ENCODE measurements around the gene SCARB2. TPM values are rescaled to one million over a fixed set of nuclear protein-coding genes. Genes with fewer than 3 reads are reported as not detected.

The SCARB2 gene
- total and polyA plus RNA-seq, 2 of the 4 experiments (the other 2 are of a cell fraction) = 69.2 to 102 TPM

- peak; percentile 64; the same call in 1 of the 2 replicates for TF ChIP-seq MAZ (IDR thresholded peaks at IDR 0.05; ENCODE audit: borderline replicate concordance, low read depth, low read length)
- no peak for TF ChIP-seq FOS (IDR thresholded peaks at IDR 0.05; ENCODE audit: low read depth, low read length)
- TF ChIP-seq RCOR1 (IDR thresholded peaks at IDR 0.05; ENCODE audit: insufficient replicate concordance, low read length) = peak; percentile 62
Observed at GRCh38 chr4:76208005-76208765, 5.4 kb downstream of the SCARB2 start (continued).

DNA sequence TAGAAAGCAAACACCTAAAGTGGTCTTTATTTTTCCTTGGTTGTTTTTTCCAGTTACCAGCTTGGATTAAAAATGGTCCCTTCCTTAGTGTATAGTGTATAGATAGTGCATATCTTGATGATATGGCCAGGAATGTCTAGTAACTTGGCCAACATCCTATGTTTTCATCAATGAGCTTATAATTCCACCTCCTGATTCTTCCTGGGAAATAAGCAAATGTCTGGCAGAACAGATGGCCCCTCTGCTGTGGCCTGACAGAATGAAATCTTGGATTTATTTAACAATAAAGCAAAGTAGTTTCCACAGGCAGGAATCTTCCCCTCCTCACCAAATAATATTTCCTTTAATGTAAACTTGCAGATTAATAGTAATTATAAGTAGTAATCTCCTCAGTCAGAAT is 6.1 kb downstream of the SCARB2 start:
- ChIA-PET CTCF (no interaction called here), POLR2A (ENCODE audit: unreplicated experiment) (no interaction called here)
- Histone ChIP-seq H4K91ac (ENCODE audit: insufficient read depth, low read depth, low read length) (no peak overlapping the region), H2AK5ac (ENCODE audit: low read depth, low read length) (no peak overlapping the region), H4K20me1 (ENCODE audit: insufficient read depth, low read length) (peaks cover 24% of the 10 kb centered on the region; the same call in 1 of the 2 replicates), H3K27ac (ENCODE audit: insufficient read depth, low read length) (no peak overlapping the region), H4K5ac (ENCODE audit: low read depth, low read length) (no peak overlapping the region), H3K4me2 (ENCODE audit: low read depth, low read length) (peak overlapping the region; percentile 27; the same call in 1 of the 2 replicates), H2BK5ac (ENCODE audit: low read depth, low read length, poor library complexity, severe bottlenecking) (peak overlapping the region; percentile 5), H2BK20ac (ENCODE audit: low read depth, low read length) (no peak overlapping the region), H3K79me1 (ENCODE audit: low read depth in 1 of 2, low read length in 2 of 2) (peaks cover 18 to 72% of the 10 kb centered on the region in 2 experiments), H2BK15ac (ENCODE audit: low read depth, low read length) (no peak overlapping the region), H3K4ac (ENCODE audit: low read depth, low read length) (no peak overlapping the region), H3K9me3 (ENCODE audit: control insufficient read depth, insufficient read depth, low read length) (no peaks in the 10 kb centered on the region), H2BK120ac (ENCODE audit: low read depth, low read length) (no peak overlapping the region), H3K23ac (ENCODE audit: low read depth, low read length) (no peak overlapping the region), H4K8ac (ENCODE audit: low read depth in 2 of 2, low read length in 2 of 2) (no peak overlapping the region), H3K9ac (ENCODE audit: low read depth, low read length) (no peak overlapping the region), H2AFZ (replicated peaks; ENCODE audit: low read length, poor library complexity) (no peak overlapping the region), H3K27me3 (ENCODE audit: control insufficient read depth, insufficient read depth, low read length) (no peaks in the 10 kb centered on the region), H3K14ac (replicated peaks; ENCODE audit: low read depth, low read length) (no peak overlapping the region), H3K56ac (ENCODE audit: extremely low read depth, insufficient read depth, low read length) (no peak overlapping the region), H3K9me1 (ENCODE audit: insufficient read depth, low read length) (peaks cover 16% of the 10 kb centered on the region), H3K36me3 (ENCODE audit: control insufficient read depth, insufficient read depth, low read length) (peaks cover 1% of the 10 kb centered on the region; the same call in 1 of the 2 replicates), H3K4me1 (ENCODE audit: control insufficient read depth, insufficient read depth, low read length) (peaks cover 18% of the 10 kb centered on the region), H3K18ac (ENCODE audit: low read depth, low read length) (no peak overlapping the region), H2AK9ac (replicated peaks; ENCODE audit: low read depth, low read length, poor library complexity) (no peak overlapping the region), H3K4me3 (ENCODE audit: insufficient read depth, low read depth, low read length) (no peak overlapping the region)
- TF ChIP-seq RFX5 (IDR thresholded peaks at IDR 0.05; ENCODE audit: low read depth, low read length) (no peak), RCOR1 (IDR thresholded peaks at IDR 0.05; ENCODE audit: insufficient replicate concordance, low read length) (no peak)
- TF ChIP-seq, protein P1, sequence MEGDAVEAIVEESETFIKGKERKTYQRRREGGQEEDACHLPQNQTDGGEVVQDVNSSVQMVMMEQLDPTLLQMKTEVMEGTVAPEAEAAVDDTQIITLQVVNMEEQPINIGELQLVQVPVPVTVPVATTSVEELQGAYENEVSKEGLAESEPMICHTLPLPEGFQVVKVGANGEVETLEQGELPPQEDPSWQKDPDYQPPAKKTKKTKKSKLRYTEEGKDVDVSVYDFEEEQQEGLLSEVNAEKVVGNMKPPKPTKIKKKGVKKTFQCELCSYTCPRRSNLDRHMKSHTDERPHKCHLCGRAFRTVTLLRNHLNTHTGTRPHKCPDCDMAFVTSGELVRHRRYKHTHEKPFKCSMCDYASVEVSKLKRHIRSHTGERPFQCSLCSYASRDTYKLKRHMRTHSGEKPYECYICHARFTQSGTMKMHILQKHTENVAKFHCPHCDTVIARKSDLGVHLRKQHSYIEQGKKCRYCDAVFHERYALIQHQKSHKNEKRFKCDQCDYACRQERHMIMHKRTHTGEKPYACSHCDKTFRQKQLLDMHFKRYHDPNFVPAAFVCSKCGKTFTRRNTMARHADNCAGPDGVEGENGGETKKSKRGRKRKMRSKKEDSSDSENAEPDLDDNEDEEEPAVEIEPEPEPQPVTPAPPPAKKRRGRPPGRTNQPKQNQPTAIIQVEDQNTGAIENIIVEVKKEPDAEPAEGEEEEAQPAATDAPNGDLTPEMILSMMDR (conservative IDR thresholded peaks at IDR 0.05; ENCODE audit: low read depth, low read length) = no peak
- ATAC-seq (ENCODE audit: low read depth) (no peak), DNase-seq (no peak)
- intact Hi-C loops (cut with micrococcal nuclease) (no loop called here), in situ Hi-C loops (cut with MboI; ENCODE audit: low sequenced_read_pairs) (loop anchor here (5.0 kb wide), 1 partner anchor 960 kb away; no protein-coding TSS in a partner anchor), dilution Hi-C loops (cut with HindIII; ENCODE audit: low sequenced_read_pairs, unreplicated experiment) (no loop called here)
- no TSS peak for BruUV-seq (replicated peaks)
